HepG2 (cell line): ENCODE data around the gene PPP1R7. TPM values are rescaled to one million over a fixed set of nuclear protein-coding genes. Genes with fewer than 3 reads are reported as not detected.
A peak's percentile ranks its signal among the peaks of the same experiment; 100 is the strongest.

Source experiments
- AGO2 ChIP-seq: fragments of 200-400 bp; formaldehyde crosslinking; optimal IDR thresholded peaks from 2 replicates; pipeline ENCODE3; 2017; ENCODE audit warnings: mild to moderate bottlenecking, low read depth, low read length, moderate library complexity
- CBX5 ChIP-seq: sonication (generic); formaldehyde crosslinking; IDR thresholded peaks from 2 replicates; pipeline ENCODE4 v1.4.0; 2020; ENCODE audit warnings: missing genetic modification reagents, borderline replicate concordance
- CC2D1A ChIP-seq: sonication (generic); formaldehyde crosslinking; IDR thresholded peaks from 2 replicates; pipeline ENCODE4 v1.8.1; 2023; ENCODE audit warnings: mild to moderate bottlenecking, missing genetic modification reagents
- FOXO1 ChIP-seq: sonication (generic); formaldehyde crosslinking; IDR thresholded peaks from 2 replicates; pipeline ENCODE4 v1.4.0; 2020; ENCODE audit warnings: missing genetic modification reagents
- IKZF4 ChIP-seq: sonication (generic); formaldehyde crosslinking; IDR thresholded peaks from 2 replicates; pipeline ENCODE4 v1.5.1; 2020; ENCODE audit warnings: borderline replicate concordance, mild to moderate bottlenecking, low read depth, missing genetic modification reagents; ENCODE audit errors: not compliant biosample characterization
- KAT7 ChIP-seq: IDR thresholded peaks from 2 replicates; pipeline ENCODE4 v1.6.1; 2018; ENCODE audit warnings: borderline replicate concordance, missing compliant biosample characterization
- KDM3A ChIP-seq: IDR thresholded peaks from 2 replicates; pipeline ENCODE4 v1.6.1; 2018; ENCODE audit warnings: low read depth, missing compliant biosample characterization
- MAFF ChIP-seq: IDR thresholded peaks from 2 replicates; pipeline ENCODE4 v1.6.1; 2011; ENCODE audit warnings: low read depth, low read length, improper control_type of control experiment
- SAFB2 ChIP-seq: sonication (generic); formaldehyde crosslinking; IDR thresholded peaks from 2 replicates; pipeline ENCODE4 v1.5.1; 2020; ENCODE audit warnings: missing genetic modification reagents, low read depth, mild to moderate bottlenecking, borderline replicate concordance
- SMAD3 ChIP-seq: sonication (generic); formaldehyde crosslinking; IDR thresholded peaks from 2 replicates; pipeline ENCODE4 v1.4.0; 2020; ENCODE audit warnings: missing genetic modification reagents
- TEAD2 ChIP-seq: sonication (generic); formaldehyde crosslinking; IDR thresholded peaks from 2 replicates; pipeline ENCODE4 v1.9.0; 2021; ENCODE audit warnings: missing genetic modification reagents
- U2AF1 ChIP-seq: fragments of 200-400 bp; formaldehyde crosslinking; optimal IDR thresholded peaks from 2 replicates; pipeline ENCODE3; 2017; ENCODE audit warnings: mild to moderate bottlenecking, low read depth, low read length
- YEATS2 ChIP-seq: sonication (generic); formaldehyde crosslinking; IDR thresholded peaks from 2 replicates; pipeline ENCODE4 v1.4.0; 2020; ENCODE audit warnings: missing genetic modification reagents, borderline replicate concordance
- ZBTB3 ChIP-seq: sonication (generic); formaldehyde crosslinking; IDR thresholded peaks from 2 replicates; pipeline ENCODE4 v1.4.0; 2020; ENCODE audit warnings: low read depth, mild to moderate bottlenecking, moderate library complexity, missing genetic modification reagents, borderline replicate concordance
- ZNF124 ChIP-seq: sonication (generic); formaldehyde crosslinking; IDR thresholded peaks from 2 replicates; pipeline ENCODE4 v1.4.0; 2020; ENCODE audit warnings: missing genetic modification reagents
- ZNF264 ChIP-seq: sonication (generic); formaldehyde crosslinking; IDR thresholded peaks from 2 replicates; pipeline ENCODE4 v1.4.0; 2020; ENCODE audit warnings: missing genetic modification reagents
- ZNF3 ChIP-seq: IDR thresholded peaks from 2 replicates; pipeline ENCODE4 v1.7.0; 2017; ENCODE audit warnings: inconsistent platforms
- ZNF446 ChIP-seq: sonication (generic); formaldehyde crosslinking; IDR thresholded peaks from 2 replicates; pipeline ENCODE4 v1.5.0; 2020; ENCODE audit warnings: mild to moderate bottlenecking, missing genetic modification reagents
- ZNF460 ChIP-seq: sonication (generic); formaldehyde crosslinking; IDR thresholded peaks from 2 replicates; pipeline ENCODE4 v1.5.1; 2020; ENCODE audit warnings: missing genetic modification reagents, mild to moderate bottlenecking, borderline replicate concordance
- ZNF484 ChIP-seq: sonication (generic); formaldehyde crosslinking; IDR thresholded peaks from 2 replicates; pipeline ENCODE4 v1.5.1; 2020; ENCODE audit warnings: mild to moderate bottlenecking, low read depth, missing genetic modification reagents, borderline replicate concordance
- ZNF598 ChIP-seq: sonication (generic); formaldehyde crosslinking; IDR thresholded peaks from 2 replicates; pipeline ENCODE4 v1.5.1; 2020; ENCODE audit warnings: mild to moderate bottlenecking, missing genetic modification reagents, borderline replicate concordance
- ZNF605 ChIP-seq: sonication (generic); formaldehyde crosslinking; IDR thresholded peaks from 2 replicates; pipeline ENCODE4 v1.8.0; 2022; ENCODE audit warnings: mild to moderate bottlenecking, missing genetic modification reagents
- ZNF782 ChIP-seq: sonication (generic); formaldehyde crosslinking; IDR thresholded peaks from 2 replicates; pipeline ENCODE4 v1.4.0; 2020; ENCODE audit warnings: missing genetic modification reagents, mild to moderate bottlenecking, borderline replicate concordance
- polyA plus RNA-seq, 8 experiments: library from polyadenylated mRNA; depleted of rRNA in 3 of 8; stranded (reverse) in 7 of 8; unstranded in 1 of 8; fragments of >200 nt; fragmentation: Illumina TruSeq in 4 of 8; extraction: Trizol in 4 of 8; gene quantifications; 2 replicates each; pipeline versions ENCODE4 v1.2.1 to v1.2.3, GENCODE V29; 2011 to 2016; ENCODE audit warnings: low read depth in 4 of 8, missing spikeins in 1 of 8, mixed read lengths in 1 of 8; ENCODE audit not compliant: insufficient read depth in 1 of 8
- total RNA-seq, 5 experiments: library from RNA; depleted of rRNA; stranded (reverse); fragments of >200 nt; fragmentation: Illumina TruSeq; extraction: Trizol; gene quantifications; 2 replicates each; pipeline ENCODE4 v1.2.3, GENCODE V29; 2016; ENCODE audit warnings: low read depth in 1 of 5
- TF ChIP-seq, protein P1 (sequence below): sonication (generic); formaldehyde crosslinking; IDR thresholded peaks from 2 replicates; pipeline ENCODE4 v1.8.0; 2022; ENCODE audit warnings: low read depth, missing genetic modification reagents
- TF ChIP-seq, protein P2 (sequence below): IDR thresholded peaks from 2 replicates; pipeline ENCODE4 v1.6.1; 2016; ENCODE audit warnings: missing compliant biosample characterization, missing genetic modification reagents, borderline replicate concordance
- TF ChIP-seq, protein P3 (sequence below): sonication (generic); formaldehyde crosslinking; IDR thresholded peaks from 2 replicates; pipeline ENCODE4 v1.4.0; 2020; ENCODE audit warnings: mild to moderate bottlenecking, missing genetic modification reagents

Gene PPP1R7
- total and polyA plus RNA-seq, 2 of the 13 experiments (the other 11 are each of a cell fraction or from before 2014, with no cell fraction given) = 33.3 to 67.9 TPM

DNA sequence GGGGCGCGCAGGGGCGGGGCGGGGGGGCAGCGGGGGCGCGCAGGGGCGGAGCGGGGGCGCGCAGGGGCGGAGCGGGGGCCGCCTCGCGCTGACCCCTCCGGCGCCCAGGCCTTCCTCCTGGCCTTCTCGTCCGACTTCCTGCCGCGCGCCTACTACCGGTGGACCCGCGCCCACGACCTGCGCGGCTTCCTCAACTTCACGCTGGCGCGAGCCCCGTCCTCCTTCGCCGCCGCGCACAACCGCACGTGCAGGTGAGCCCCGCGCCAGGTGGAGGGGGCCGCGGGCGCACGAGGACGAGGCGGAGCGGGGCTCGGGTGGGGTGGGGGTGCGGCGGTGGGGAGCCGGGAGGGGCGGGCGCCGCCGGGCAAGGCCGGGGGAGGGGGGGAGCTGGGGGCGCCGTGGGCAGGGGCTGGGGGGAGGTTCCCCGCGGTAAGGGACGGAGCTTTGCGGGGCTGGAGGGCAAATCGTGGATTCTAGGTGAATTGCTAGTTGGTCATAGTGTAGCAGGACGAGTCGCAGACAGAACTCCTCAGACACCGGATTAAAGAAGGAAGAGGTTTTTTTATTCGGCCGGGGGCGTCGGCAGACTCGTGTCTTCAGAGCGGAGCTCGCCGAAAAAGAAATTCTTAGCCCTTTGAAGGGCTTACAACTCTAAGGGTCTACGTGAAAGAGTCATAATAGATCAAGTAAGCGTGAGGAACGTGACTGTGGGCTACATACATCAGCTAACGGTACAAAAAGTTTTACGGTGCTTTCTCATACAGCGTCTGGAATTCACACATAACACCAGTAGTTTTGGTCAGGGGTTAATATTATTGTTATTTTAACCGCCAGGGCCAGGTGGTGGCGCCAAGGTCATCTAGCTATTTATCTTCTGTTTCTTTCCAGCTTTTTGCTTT, 68.1 kb downstream of the PPP1R7 start (continued):
- TF ChIP-seq U2AF1 (no peak), ZNF460 (CRISPR knock-in tag) (no peak), ZNF446 (CRISPR knock-in tag) (peak; percentile 89; the same call in 1 of the 2 replicates), TEAD2 (CRISPR knock-in tag) (peak; percentile 94; the same call in 1 of the 2 replicates), ZNF124 (CRISPR knock-in tag) (no peak), AGO2 (no peak), KAT7 (CRISPR knock-in tag) (no peak), IKZF4 (CRISPR knock-in tag) (peak; percentile 73), SAFB2 (CRISPR knock-in tag) (no peak; the same call in 1 of the 2 replicates), ZNF598 (no peak), YEATS2 (CRISPR knock-in tag) (no peak), ZBTB3 (CRISPR knock-in tag) (no peak; the same call in 1 of the 2 replicates), ZNF264 (CRISPR knock-in tag) (no peak), FOXO1 (CRISPR knock-in tag) (0 out of 2 replicates have a peak, but pooled peaks have one; percentile 14), CC2D1A (CRISPR knock-in tag) (no peak), MAFF (no peak), ZNF605 (no peak), CBX5 (CRISPR knock-in tag) (peak; percentile 71; the same call in 1 of the 2 replicates), ZNF782 (no peak; the same call in 1 of the 2 replicates), ZNF3 (CRISPR knock-in tag) (no peak; the same call in 1 of the 2 replicates), SMAD3 (no peak), KDM3A (CRISPR knock-in tag) (no peak), ZNF484 (CRISPR knock-in tag) (peak; percentile 56; the same call in 1 of the 2 replicates)
- TF ChIP-seq, protein P1, sequence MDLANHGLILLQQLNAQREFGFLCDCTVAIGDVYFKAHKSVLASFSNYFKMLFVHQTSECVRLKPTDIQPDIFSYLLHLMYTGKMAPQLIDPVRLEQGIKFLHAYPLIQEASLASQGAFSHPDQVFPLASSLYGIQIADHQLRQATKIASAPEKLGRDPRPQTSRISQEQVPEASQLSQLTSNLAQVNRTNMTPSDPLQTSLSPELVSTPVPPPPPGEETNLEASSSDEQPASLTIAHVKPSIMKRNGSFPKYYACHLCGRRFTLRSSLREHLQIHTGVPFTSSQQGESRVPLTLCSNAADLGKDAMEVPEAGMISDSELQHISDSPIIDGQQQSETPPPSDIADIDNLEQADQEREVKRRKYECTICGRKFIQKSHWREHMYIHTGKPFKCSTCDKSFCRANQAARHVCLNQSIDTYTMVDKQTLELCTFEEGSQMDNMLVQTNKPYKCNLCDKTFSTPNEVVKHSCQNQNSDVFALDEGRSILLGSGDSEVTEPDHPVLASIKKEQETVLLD = peak; percentile 82
- TF ChIP-seq, protein P2, sequence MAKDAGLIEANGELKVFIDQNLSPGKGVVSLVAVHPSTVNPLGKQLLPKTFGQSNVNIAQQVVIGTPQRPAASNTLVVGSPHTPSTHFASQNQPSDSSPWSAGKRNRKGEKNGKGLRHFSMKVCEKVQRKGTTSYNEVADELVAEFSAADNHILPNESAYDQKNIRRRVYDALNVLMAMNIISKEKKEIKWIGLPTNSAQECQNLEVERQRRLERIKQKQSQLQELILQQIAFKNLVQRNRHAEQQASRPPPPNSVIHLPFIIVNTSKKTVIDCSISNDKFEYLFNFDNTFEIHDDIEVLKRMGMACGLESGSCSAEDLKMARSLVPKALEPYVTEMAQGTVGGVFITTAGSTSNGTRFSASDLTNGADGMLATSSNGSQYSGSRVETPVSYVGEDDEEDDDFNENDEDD (CRISPR knock-in tag) = peak; percentile 92
- TF ChIP-seq, protein P3, sequence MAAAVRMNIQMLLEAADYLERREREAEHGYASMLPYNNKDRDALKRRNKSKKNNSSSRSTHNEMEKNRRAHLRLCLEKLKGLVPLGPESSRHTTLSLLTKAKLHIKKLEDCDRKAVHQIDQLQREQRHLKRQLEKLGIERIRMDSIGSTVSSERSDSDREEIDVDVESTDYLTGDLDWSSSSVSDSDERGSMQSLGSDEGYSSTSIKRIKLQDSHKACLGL = peak; percentile 82
